Measurements from ENCODE around the gene RAB7A. TPM values are rescaled to one million over a fixed set of nuclear protein-coding genes. Genes with fewer than 3 reads are reported as not detected.
"Not testable (repeated sequence)": the region's sequence is repeated elsewhere in the genome, so short reads cannot be mapped to it uniquely, and the experiment has no call there.

The RAB7A gene
- total RNA-seq, 2 experiments from 2014 or later: 297 to 534 TPM

- peaks cover 47% of the 10 kb centered on the region for H3K36me3 Mint-ChIP-seq (ENCODE audit: low read depth)
- ATAC-seq: peak; percentile 68
- peak overlapping the region; percentile 78 for H3K27ac Mint-ChIP-seq
- ChIA-PET CTCF (interaction anchor here (0.6 to 1.4 kb wide), 5 partner anchors 9 to 127 kb away, joined by 3 to 4 read pairs (median 4); no protein-coding TSS in a partner anchor), POLR2A (interaction anchor here (0.6 to 0.9 kb wide), 2 partner anchors 35 to 721 kb away, joined by 3 read pairs; no protein-coding TSS in a partner anchor)
- peaks cover 2% of the 10 kb centered on the region for H3K9me3 Mint-ChIP-seq (ENCODE audit: low read depth)
- H3K27me3 Mint-ChIP-seq: no peaks in the 10 kb centered on the region
- peaks cover 63% of the 10 kb centered on the region for H3K4me1 Mint-ChIP-seq
- no peak for DNase-seq
- H3K4me3 Mint-ChIP-seq: no peak overlapping the region
- intact Hi-C loops (cut with DNase I, micrococcal nuclease): no loop called here
Observed at GRCh38 chr3:128753715-128754114, 27.7 kb downstream of the RAB7A start.

DNA sequence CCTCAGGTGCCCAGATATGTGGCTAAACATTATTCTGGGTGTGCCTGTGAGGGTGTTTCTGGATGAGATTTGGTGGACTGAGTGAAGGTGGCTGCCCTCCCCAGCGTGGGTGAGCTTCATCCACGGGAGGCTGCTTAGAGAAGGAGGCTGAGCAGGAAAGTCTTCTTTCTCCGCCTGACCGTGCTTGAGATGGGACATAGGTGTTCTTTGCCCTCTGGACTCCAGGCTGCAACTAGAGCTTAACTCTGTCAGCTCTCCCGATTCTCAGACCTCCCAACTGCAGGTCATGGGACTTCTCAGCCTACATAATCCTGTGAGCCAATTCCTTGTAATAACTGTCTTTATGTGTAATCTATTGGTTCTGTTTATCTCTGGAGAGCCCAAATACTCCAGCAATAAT, 34.1 kb downstream of the RAB7A start:
- Mint-ChIP-seq H3K27me3 (no peaks in the 10 kb centered on the region), H3K27ac (no peak overlapping the region), H3K36me3 (ENCODE audit: low read depth) (peaks cover 31% of the 10 kb centered on the region), H3K4me1 (peaks cover 54% of the 10 kb centered on the region), H3K9me3 (ENCODE audit: low read depth) (no peaks in the 10 kb centered on the region), H3K4me3 (no peak overlapping the region)
- CTCF ChIA-PET: interaction anchor here (1.0 to 3.5 kb wide), 6 partner anchors 14 to 124 kb away, joined by 3 to 17 read pairs (median 4); no protein-coding TSS in a partner anchor
- no peak for DNase-seq
- POLR2A ChIA-PET: interaction anchor here (1.3 to 2.6 kb wide), 2 partner anchors 30 to 36 kb away, joined by 3 to 6 read pairs; no protein-coding TSS in a partner anchor
- ATAC-seq: no peak
- intact Hi-C loops (cut with DNase I, micrococcal nuclease): no loop called here

GRCh38 chr3:128760881-128761280, 34.9 kb downstream of the RAB7A start:
- intact Hi-C loops (cut with DNase I, micrococcal nuclease): no loop called here
- CTCF ChIA-PET: interaction anchor here (0.7 to 3.5 kb wide), 6 partner anchors 10 to 124 kb away, joined by 3 to 17 read pairs (median 3); no protein-coding TSS in a partner anchor
- POLR2A ChIA-PET: interaction anchor here (0.6 kb wide), 1 partner anchor 32 kb away, joined by 4 read pairs; no protein-coding TSS in a partner anchor

DNA sequence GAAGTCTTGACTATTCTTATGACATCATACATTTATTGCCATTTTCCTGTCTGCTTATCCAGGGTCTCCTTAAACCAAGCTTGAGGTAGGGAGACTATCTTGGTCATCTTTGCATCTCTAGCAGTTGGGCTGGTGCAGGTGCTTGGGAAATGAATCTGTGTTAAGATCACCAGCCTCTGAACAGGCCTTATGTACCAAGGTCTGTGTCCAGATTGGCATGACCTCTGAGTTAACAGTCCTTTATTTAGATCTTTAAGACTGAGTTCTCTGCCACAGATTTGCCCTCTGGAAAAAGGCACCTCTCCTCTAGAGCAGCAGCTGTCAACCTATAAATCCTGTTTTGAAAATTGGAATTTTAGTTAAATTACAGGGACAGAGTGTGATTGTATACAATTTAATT, 35.4 kb downstream of the RAB7A start:
- Mint-ChIP-seq H3K9me3 (ENCODE audit: low read depth) (no peaks in the 10 kb centered on the region), H3K4me1 (peaks cover 63% of the 10 kb centered on the region), H3K27ac (no peak overlapping the region), H3K36me3 (ENCODE audit: low read depth) (peaks cover 33% of the 10 kb centered on the region), H3K27me3 (no peaks in the 10 kb centered on the region), H3K4me3 (no peak overlapping the region)
- POLR2A ChIA-PET: no interaction called here
- CTCF ChIA-PET: interaction anchor here (0.9 to 3.5 kb wide), 2 partner anchors 34 to 80 kb away, joined by 3 to 17 read pairs; no protein-coding TSS in a partner anchor
- ATAC-seq (no peak), DNase-seq (no peak)
- intact Hi-C loops (cut with DNase I, micrococcal nuclease): no loop called here

More at GRCh38 chr3:128760881-128761280, 34.9 kb downstream of the RAB7A start:
- peaks cover 59% of the 10 kb centered on the region for H3K4me1 Mint-ChIP-seq
- no peaks in the 10 kb centered on the region for H3K27me3 Mint-ChIP-seq
- DNase-seq (no peak), ATAC-seq (no peak)
- no peaks in the 10 kb centered on the region for H3K9me3 Mint-ChIP-seq (ENCODE audit: low read depth)
- H3K27ac Mint-ChIP-seq: no peak overlapping the region
- H3K4me3 Mint-ChIP-seq: no peak overlapping the region
- H3K36me3 Mint-ChIP-seq (ENCODE audit: low read depth): peaks cover 33% of the 10 kb centered on the region

- DNase-seq: peak; percentile 69
- H3K9me3 Mint-ChIP-seq (ENCODE audit: low read depth): no peaks in the 10 kb centered on the region
- peaks cover 28% of the 10 kb centered on the region for H3K36me3 Mint-ChIP-seq (ENCODE audit: low read depth)
- ChIA-PET CTCF (interaction anchor here (0.6 to 1.1 kb wide), 4 partner anchors 24 to 83 kb away, joined by 3 to 6 read pairs (median 4); no protein-coding TSS in a partner anchor), POLR2A (interaction anchor here (0.9 to 1.1 kb wide), 2 partner anchors 84 to 155 kb away, joined by 3 to 5 read pairs; no protein-coding TSS in a partner anchor)
- ATAC-seq: peak; percentile 98
- H3K27me3 Mint-ChIP-seq: no peaks in the 10 kb centered on the region
- H3K27ac Mint-ChIP-seq: peak overlapping the region; percentile 53
- no peak overlapping the region for H3K4me3 Mint-ChIP-seq
- peaks cover 75% of the 10 kb centered on the region for H3K4me1 Mint-ChIP-seq
- intact Hi-C loops (cut with DNase I, micrococcal nuclease): no loop called here
Observed at GRCh38 chr3:128763967-128764366, 38.0 kb downstream of the RAB7A start.

- Mint-ChIP-seq H3K4me1 (peaks cover 75% of the 10 kb centered on the region), H3K36me3 (ENCODE audit: low read depth) (peaks cover 22% of the 10 kb centered on the region), H3K4me3 (no peak overlapping the region), H3K9me3 (ENCODE audit: low read depth) (no peaks in the 10 kb centered on the region), H3K27me3 (no peaks in the 10 kb centered on the region), H3K27ac (no peak overlapping the region)
- POLR2A ChIA-PET: interaction anchor here (0.9 kb wide), 1 partner anchor 156 kb away, joined by 5 read pairs; no protein-coding TSS in a partner anchor
- no peak for ATAC-seq
- CTCF ChIA-PET: interaction anchor here (0.7 to 1.1 kb wide), 4 partner anchors 8 to 34 kb away, joined by 3 to 6 read pairs (median 3); no protein-coding TSS in a partner anchor
- DNase-seq: no peak
- intact Hi-C loops (cut with DNase I, micrococcal nuclease): no loop called here
Observed at GRCh38 chr3:128764863-128765262, 38.9 kb downstream of the RAB7A start.

GRCh38 chr3:128767094-128767750, 41.2 kb downstream of the RAB7A start:
- ChIA-PET POLR2A (no interaction called here), CTCF (interaction anchor here (0.6 to 1.5 kb wide), 5 partner anchors 9 to 183 kb away, joined by 3 to 6 read pairs (median 3); no protein-coding TSS in a partner anchor)
- peaks cover 28% of the 10 kb centered on the region for H3K36me3 Mint-ChIP-seq (ENCODE audit: low read depth)
- DNase-seq: no peak
- no peaks in the 10 kb centered on the region for H3K27me3 Mint-ChIP-seq
- H3K4me1 Mint-ChIP-seq: peaks cover 64% of the 10 kb centered on the region
- H3K4me3 Mint-ChIP-seq: no peak overlapping the region
- intact Hi-C loops (cut with DNase I, micrococcal nuclease): no loop called here
- peak overlapping the region; percentile 42 for H3K27ac Mint-ChIP-seq
- no peak for ATAC-seq
- no peaks in the 10 kb centered on the region for H3K9me3 Mint-ChIP-seq (ENCODE audit: low read depth)

DNA sequence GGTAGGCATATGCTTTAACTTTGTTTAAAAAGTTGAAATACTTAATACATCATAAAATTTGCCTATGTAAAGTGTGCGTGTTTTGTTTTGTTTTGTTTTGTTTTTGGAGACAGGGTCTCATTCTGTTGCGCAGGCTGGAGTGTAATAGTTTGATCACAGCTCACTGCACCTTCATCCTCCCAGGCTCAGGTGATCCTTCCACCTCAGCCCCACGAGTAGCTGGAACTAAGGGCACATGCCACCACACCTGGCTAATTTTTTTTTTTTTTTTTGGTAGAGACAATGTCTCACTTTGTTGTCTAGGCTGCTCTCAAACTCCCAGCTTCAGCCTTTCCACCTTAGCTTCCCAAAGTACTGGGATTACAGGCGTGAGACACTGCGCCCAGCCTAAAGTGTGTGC, 42.5 kb downstream of the RAB7A start:
- Mint-ChIP-seq H3K27ac (peak overlapping the region; percentile 20), H3K4me3 (no peak overlapping the region), H3K9me3 (ENCODE audit: low read depth) (no peaks in the 10 kb centered on the region), H3K4me1 (peaks cover 59% of the 10 kb centered on the region), H3K27me3 (no peaks in the 10 kb centered on the region), H3K36me3 (ENCODE audit: low read depth) (peaks cover 29% of the 10 kb centered on the region)
- intact Hi-C loops (cut with DNase I, micrococcal nuclease): no loop called here
- no peak for ATAC-seq
- CTCF ChIA-PET: interaction anchor here (0.7 to 1.5 kb wide), 4 partner anchors 13 to 79 kb away, joined by 3 to 4 read pairs (median 3); no protein-coding TSS in a partner anchor
- POLR2A ChIA-PET: interaction anchor here (0.6 to 1.0 kb wide), 2 partner anchors 21 to 24 kb away, joined by 3 to 4 read pairs; no protein-coding TSS in a partner anchor
- no peak for DNase-seq

- Mint-ChIP-seq H3K4me3 (no peak overlapping the region), H3K36me3 (ENCODE audit: low read depth) (peaks cover 24% of the 10 kb centered on the region), H3K9me3 (ENCODE audit: low read depth) (no peaks in the 10 kb centered on the region), H3K4me1 (peaks cover 59% of the 10 kb centered on the region), H3K27me3 (no peaks in the 10 kb centered on the region), H3K27ac (peak overlapping the region; percentile 10)
- no peak for ATAC-seq
- intact Hi-C loops (cut with DNase I, micrococcal nuclease): no loop called here
- DNase-seq: no peak
- POLR2A ChIA-PET: no interaction called here
- CTCF ChIA-PET: interaction anchor here (0.6 to 1.6 kb wide), 5 partner anchors 11 to 105 kb away, joined by 3 to 5 read pairs (median 4); no protein-coding TSS in a partner anchor
Observed at GRCh38 chr3:128770387-128770786, 44.4 kb downstream of the RAB7A start.

DNA sequence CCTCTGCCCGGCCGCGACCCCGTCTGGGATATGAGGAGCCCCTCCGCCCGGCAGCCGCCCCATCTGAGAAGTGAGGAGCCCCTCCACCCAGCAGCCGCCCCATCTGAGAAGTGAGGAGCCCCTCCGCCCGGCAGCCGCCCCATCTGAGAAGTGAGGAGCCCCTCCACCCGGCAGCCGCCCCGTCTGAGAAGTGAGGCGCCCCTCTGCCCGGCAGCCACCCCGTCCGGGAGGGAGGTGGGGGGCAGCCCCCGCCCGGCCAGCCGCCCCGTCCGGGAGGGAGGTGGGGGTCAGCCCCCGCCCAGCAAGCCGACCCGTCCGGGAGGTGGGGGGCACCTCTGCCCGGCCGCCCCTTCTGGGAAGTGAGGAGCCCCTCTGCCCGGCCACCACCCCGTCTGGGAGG, 47.2 kb downstream of the RAB7A start:
- peaks cover 33% of the 10 kb centered on the region for H3K36me3 Mint-ChIP-seq (ENCODE audit: low read depth)

GRCh38 chr3:128773592-128773991, 47.6 kb downstream of the RAB7A start:
- H3K36me3 Mint-ChIP-seq (ENCODE audit: low read depth): peaks cover 33% of the 10 kb centered on the region
- intact Hi-C loops (cut with DNase I, micrococcal nuclease); H3K4me3 Mint-ChIP-seq; H3K27ac Mint-ChIP-seq; POLR2A ChIA-PET; H3K27me3 Mint-ChIP-seq; ATAC-seq; DNase-seq; H3K9me3 Mint-ChIP-seq (ENCODE audit: low read depth): not testable (repeated sequence)
- CTCF ChIA-PET: interaction anchor here (1.1 kb wide), 1 partner anchor 14 kb away, joined by 4 read pairs; no protein-coding TSS in a partner anchor
- H3K4me1 Mint-ChIP-seq: peaks cover 56% of the 10 kb centered on the region

More for the DNA sequence above, 47.2 kb downstream of the RAB7A start:
- H3K4me1 Mint-ChIP-seq: peaks cover 56% of the 10 kb centered on the region
- intact Hi-C loops (cut with DNase I, micrococcal nuclease); POLR2A ChIA-PET; H3K27me3 Mint-ChIP-seq; H3K27ac Mint-ChIP-seq; H3K4me3 Mint-ChIP-seq; H3K9me3 Mint-ChIP-seq (ENCODE audit: low read depth); DNase-seq; ATAC-seq: not testable (repeated sequence)
- CTCF ChIA-PET: interaction anchor here (1.1 kb wide), 1 partner anchor 14 kb away, joined by 4 read pairs; no protein-coding TSS in a partner anchor
